CD4-positive, alpha-beta T cell (primary cell): ENCODE data around the gene TRAF3IP3. TPM values are rescaled to one million over a fixed set of nuclear protein-coding genes. Genes with fewer than 3 reads are reported as not detected.

Source experiments
- ATAC-seq: fragments of 200-7000 bp; cut with Tn5 transposase; one replicate; pipeline ENCODE4 v1.10.0; 2022; ENCODE audit warnings: mild to moderate bottlenecking; ENCODE audit not compliant: poor library complexity
- CTCF ChIA-PET: fragments of 350-600 bp; sonication (Branson Sonifier 250); formaldehyde crosslinking; loops from one replicate; lab custom pipeline; 2021; ENCODE audit warnings: antibody characterized with exemption, inconsistent platforms; lab: Charles Lee
- POLR2A ChIA-PET: fragments of 350-600 bp; sonication (Branson Sonifier 250); formaldehyde crosslinking; loops from one replicate; lab custom pipeline; 2021; ENCODE audit warnings: antibody characterized with exemption, inconsistent platforms; lab: Charles Lee
- DNase-seq, 14 experiments: peaks; one replicate each; pipeline ENCODE4 v3.0.0-alpha.2; 2013 to 2020; ENCODE audit warnings: mixed read lengths in 2 of 14
- H3K27ac ChIP-seq, 2 donors: one replicate each; pipeline versions ENCODE4 v1.5.1 to v1.7.0; 2013; ENCODE audit warnings: low read length in 2 of 2, low read depth in 1 of 2, mild to moderate bottlenecking in 1 of 2
- H3K27me3 ChIP-seq, 2 experiments: 1 replicate in 1 of 2; 2 replicates in 1 of 2; pipeline versions ENCODE4 v1.6.1 to v1.7.0; 2013; ENCODE audit warnings: low read length in 2 of 2, control low read depth in 1 of 2, mild to moderate bottlenecking in 1 of 2, moderate library complexity in 1 of 2; ENCODE audit not compliant: insufficient read depth in 2 of 2, control insufficient read depth in 1 of 2
- H3K36me3 ChIP-seq: one replicate; pipeline ENCODE4 v1.6.1; 2013; ENCODE audit warnings: low read length, control low read depth; ENCODE audit not compliant: insufficient read depth
- H3K4me1 ChIP-seq: one replicate; pipeline ENCODE4 v1.6.1; 2013; ENCODE audit warnings: low read length, control low read depth; ENCODE audit not compliant: insufficient read depth
- H3K4me3 ChIP-seq: one replicate; pipeline ENCODE4 v1.5.1; 2013; ENCODE audit warnings: mild to moderate bottlenecking, low read length, moderate library complexity
- H3K9me3 ChIP-seq, 2 experiments: 1 replicate in 1 of 2; 2 replicates in 1 of 2; pipeline versions ENCODE4 v1.6.1 to v1.7.0; 2013; ENCODE audit warnings: low read length in 2 of 2, mild to moderate bottlenecking in 2 of 2, control low read depth in 1 of 2, moderate library complexity in 1 of 2; ENCODE audit not compliant: control insufficient read depth in 1 of 2, insufficient read depth in 1 of 2
- H3K27ac Mint-ChIP-seq: one replicate; pipeline ENCODE4 v1.8.0; 2020; ENCODE audit warnings: mixed read lengths
- H3K27me3 Mint-ChIP-seq: one replicate; pipeline ENCODE4 v1.8.0; 2021; ENCODE audit warnings: mixed read lengths
- H3K36me3 Mint-ChIP-seq: one replicate; pipeline ENCODE4 v1.8.0; 2021; ENCODE audit warnings: low read depth, mixed read lengths
- H3K4me1 Mint-ChIP-seq: one replicate; pipeline ENCODE4 v1.8.0; 2021; ENCODE audit warnings: low read depth, mixed read lengths
- H3K4me3 Mint-ChIP-seq: one replicate; pipeline ENCODE4 v1.8.0; 2020; ENCODE audit warnings: mild to moderate bottlenecking, mixed read lengths
- H3K9me3 Mint-ChIP-seq: one replicate; pipeline ENCODE4 v1.8.0; 2020; ENCODE audit warnings: mixed read lengths
- CTCF ChIP-seq: fragments of 200-600 bp; IDR thresholded peaks from one replicate; pipeline ENCODE4 v1.8.0; 2022; ENCODE audit warnings: antibody characterized with exemption, mild to moderate bottlenecking
- intact Hi-C, 2 experiments: fragments of 100-400 bp; cut with DNase I in 1 of 2; cut with micrococcal nuclease in 1 of 2; formaldehyde crosslinking; loops; one replicate each; pipeline versions ENCODE4 v1.15.1 to v1.9.0; 2023 to 2025; cut with DNase I, micrococcal nuclease
- total RNA-seq, 174 experiments: library from RNA in 2 of 174; stranded (reverse) in 2 of 174; gene quantifications; one replicate each; pipeline ENCODE4 v1.2.3 and lab custom pipeline; 2021 to 2026

The TRAF3IP3 gene
- total RNA-seq, 2 experiments from 2014 or later = 279 to 290 TPM

GRCh38 chr1:209815490-209815889 lies 59.6 kb downstream of the TRAF3IP3 start:
- peaks cover 10% of the 10 kb centered on the region for H3K4me1 Mint-ChIP-seq
- peak; percentile 41 for ATAC-seq
- POLR2A ChIA-PET = interaction anchor here (1.2 to 1.5 kb wide), 2 partner anchors 15 to 31 kb away, joined by 3 to 4 read pairs; partner anchors contain the start of gene C1orf74

GRCh38 chr1:209815931-209816341 lies 60.1 kb downstream of the TRAF3IP3 start:
- CTCF ChIA-PET = no interaction called here
- DNase-seq = no peak
- TF ChIP-seq CTCF = no peak
- no peaks in the 10 kb centered on the region for H3K36me3 ChIP-seq
- peaks cover 2 to 5% of the 10 kb centered on the region in 2 experiments for H3K27me3 ChIP-seq
- peaks cover 10% of the 10 kb centered on the region for H3K4me1 Mint-ChIP-seq
- intact Hi-C loops = no loop called here
- peaks cover 6% of the 10 kb centered on the region for H3K27me3 Mint-ChIP-seq
- H3K9me3 ChIP-seq = no peaks in the 10 kb centered on the region
- H3K27ac Mint-ChIP-seq = no peak overlapping the region
- H3K36me3 Mint-ChIP-seq = no peaks in the 10 kb centered on the region
- H3K4me3 ChIP-seq = no peak overlapping the region
- no peak overlapping the region for H3K27ac ChIP-seq
- no peak for ATAC-seq
- no peaks in the 10 kb centered on the region for H3K9me3 Mint-ChIP-seq
- POLR2A ChIA-PET = interaction anchor here (1.2 to 1.5 kb wide), 2 partner anchors 16 to 31 kb away, joined by 3 to 4 read pairs; partner anchors contain the start of gene C1orf74
- H3K4me3 Mint-ChIP-seq = no peak overlapping the region
- peaks cover 5% of the 10 kb centered on the region for H3K4me1 ChIP-seq

More at GRCh38 chr1:209815490-209815889, 59.6 kb downstream of the TRAF3IP3 start:
- no peaks in the 10 kb centered on the region for H3K36me3 ChIP-seq
- Mint-ChIP-seq H3K27me3 (peaks cover 2% of the 10 kb centered on the region), H3K36me3 (no peaks in the 10 kb centered on the region), H3K27ac (no peak overlapping the region), H3K9me3 (no peaks in the 10 kb centered on the region), H3K4me3 (no peak overlapping the region)
- no peak for TF ChIP-seq CTCF
- intact Hi-C loops = no loop called here
- H3K9me3 ChIP-seq = no peaks in the 10 kb centered on the region
- H3K4me1 ChIP-seq = peaks cover 5% of the 10 kb centered on the region
- H3K4me3 ChIP-seq = no peak overlapping the region
- CTCF ChIA-PET = no interaction called here
- peak in 2 of 14 experiments; percentile 52 to 63 for DNase-seq
- peaks cover 0 to 5% of the 10 kb centered on the region in 2 experiments for H3K27me3 ChIP-seq
- H3K27ac ChIP-seq = no peak overlapping the region

- Mint-ChIP-seq H3K27me3 (peaks cover 10% of the 10 kb centered on the region), H3K27ac (no peak overlapping the region), H3K4me3 (no peak overlapping the region), H3K4me1 (peaks cover 10% of the 10 kb centered on the region), H3K36me3 (no peaks in the 10 kb centered on the region), H3K9me3 (no peaks in the 10 kb centered on the region)
- Histone ChIP-seq H3K9me3 (no peaks in the 10 kb centered on the region), H3K27ac (no peak overlapping the region), H3K27me3 (peaks cover 5 to 7% of the 10 kb centered on the region in 2 experiments), H3K4me3 (no peak overlapping the region), H3K4me1 (peaks cover 5% of the 10 kb centered on the region), H3K36me3 (no peaks in the 10 kb centered on the region)
- no peak for ATAC-seq
- no peak for TF ChIP-seq CTCF
- ChIA-PET CTCF (interaction anchor here (1.3 kb wide), 1 partner anchor 43 kb away, joined by 3 read pairs; no protein-coding TSS in a partner anchor), POLR2A (no interaction called here)
- DNase-seq = no peak
- intact Hi-C loops = no loop called here
Measured at GRCh38 chr1:209816923-209817322, 61.1 kb downstream of the TRAF3IP3 start.
